CD4-positive, alpha-beta T cell (primary cell): ENCODE data around the gene R3HCC1L. TPM values are rescaled to one million over a fixed set of nuclear protein-coding genes. Genes with fewer than 3 reads are reported as not detected.

Experiments
- ATAC-seq: fragments of 200-7000 bp; cut with Tn5 transposase; one replicate; pipeline ENCODE4 v1.10.0; 2022; ENCODE audit warnings: mild to moderate bottlenecking; ENCODE audit not compliant: poor library complexity
- CTCF ChIA-PET: fragments of 350-600 bp; sonication (Branson Sonifier 250); formaldehyde crosslinking; loops from one replicate; lab custom pipeline; 2021; ENCODE audit warnings: antibody characterized with exemption, inconsistent platforms; lab: Charles Lee
- POLR2A ChIA-PET: fragments of 350-600 bp; sonication (Branson Sonifier 250); formaldehyde crosslinking; loops from one replicate; lab custom pipeline; 2021; ENCODE audit warnings: antibody characterized with exemption, inconsistent platforms; lab: Charles Lee
- DNase-seq, 14 experiments: peaks; one replicate each; pipeline ENCODE4 v3.0.0-alpha.2; 2013 to 2020; ENCODE audit warnings: mixed read lengths in 2 of 14
- H3K27ac ChIP-seq, 2 donors: one replicate each; pipeline versions ENCODE4 v1.5.1 to v1.7.0; 2013; ENCODE audit warnings: low read length in 2 of 2, low read depth in 1 of 2, mild to moderate bottlenecking in 1 of 2
- H3K27me3 ChIP-seq, 2 experiments: 1 replicate in 1 of 2; 2 replicates in 1 of 2; pipeline versions ENCODE4 v1.6.1 to v1.7.0; 2013; ENCODE audit warnings: low read length in 2 of 2, control low read depth in 1 of 2, mild to moderate bottlenecking in 1 of 2, moderate library complexity in 1 of 2; ENCODE audit not compliant: insufficient read depth in 2 of 2, control insufficient read depth in 1 of 2
- H3K36me3 ChIP-seq: one replicate; pipeline ENCODE4 v1.6.1; 2013; ENCODE audit warnings: low read length, control low read depth; ENCODE audit not compliant: insufficient read depth
- H3K4me1 ChIP-seq: one replicate; pipeline ENCODE4 v1.6.1; 2013; ENCODE audit warnings: low read length, control low read depth; ENCODE audit not compliant: insufficient read depth
- H3K4me3 ChIP-seq: one replicate; pipeline ENCODE4 v1.5.1; 2013; ENCODE audit warnings: mild to moderate bottlenecking, low read length, moderate library complexity
- H3K9me3 ChIP-seq, 2 experiments: 1 replicate in 1 of 2; 2 replicates in 1 of 2; pipeline versions ENCODE4 v1.6.1 to v1.7.0; 2013; ENCODE audit warnings: low read length in 2 of 2, mild to moderate bottlenecking in 2 of 2, control low read depth in 1 of 2, moderate library complexity in 1 of 2; ENCODE audit not compliant: control insufficient read depth in 1 of 2, insufficient read depth in 1 of 2
- H3K27ac Mint-ChIP-seq: one replicate; pipeline ENCODE4 v1.8.0; 2020; ENCODE audit warnings: mixed read lengths
- H3K27me3 Mint-ChIP-seq: one replicate; pipeline ENCODE4 v1.8.0; 2021; ENCODE audit warnings: mixed read lengths
- H3K36me3 Mint-ChIP-seq: one replicate; pipeline ENCODE4 v1.8.0; 2021; ENCODE audit warnings: low read depth, mixed read lengths
- H3K4me1 Mint-ChIP-seq: one replicate; pipeline ENCODE4 v1.8.0; 2021; ENCODE audit warnings: low read depth, mixed read lengths
- H3K4me3 Mint-ChIP-seq: one replicate; pipeline ENCODE4 v1.8.0; 2020; ENCODE audit warnings: mild to moderate bottlenecking, mixed read lengths
- H3K9me3 Mint-ChIP-seq: one replicate; pipeline ENCODE4 v1.8.0; 2020; ENCODE audit warnings: mixed read lengths
- CTCF ChIP-seq: fragments of 200-600 bp; IDR thresholded peaks from one replicate; pipeline ENCODE4 v1.8.0; 2022; ENCODE audit warnings: antibody characterized with exemption, mild to moderate bottlenecking
- intact Hi-C, 2 experiments: fragments of 100-400 bp; cut with DNase I in 1 of 2; cut with micrococcal nuclease in 1 of 2; formaldehyde crosslinking; loops; one replicate each; pipeline versions ENCODE4 v1.15.1 to v1.9.0; 2023 to 2025; cut with DNase I, micrococcal nuclease
- total RNA-seq, 174 experiments: library from RNA in 2 of 174; stranded (reverse) in 2 of 174; gene quantifications; one replicate each; pipeline ENCODE4 v1.2.3 and lab custom pipeline; 2021 to 2026

R3HCC1L gene
- total RNA-seq, 2 experiments from 2014 or later: 12.7 to 13.7 TPM

DNA sequence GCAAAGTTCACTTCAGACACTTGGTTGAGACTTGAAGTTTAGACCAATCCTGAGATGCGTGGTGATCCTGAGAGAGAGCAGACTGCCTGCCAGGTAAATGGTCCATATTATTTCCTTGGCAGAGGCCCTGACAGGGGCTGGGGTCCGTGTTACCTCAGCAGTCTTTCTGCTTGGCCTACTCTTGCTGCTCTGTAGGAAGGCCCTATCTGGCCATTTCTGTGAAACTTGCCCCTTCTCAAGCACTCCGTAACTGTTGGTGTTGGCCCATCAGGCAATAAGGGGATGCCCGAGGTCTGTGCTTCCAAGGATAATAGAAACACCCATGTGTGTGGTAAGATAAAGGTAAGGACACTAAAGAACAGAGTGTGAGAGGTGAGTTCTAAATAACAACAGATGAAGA lies 113.6 kb downstream of the R3HCC1L start:
- Histone ChIP-seq H3K9me3 (no peaks in the 10 kb centered on the region), H3K27me3 (no peaks in the 10 kb centered on the region), H3K36me3 (peaks cover 71% of the 10 kb centered on the region), H3K27ac (no peak overlapping the region), H3K4me3 (no peak overlapping the region), H3K4me1 (no peaks in the 10 kb centered on the region)
- POLR2A ChIA-PET: no interaction called here
- ATAC-seq: no peak
- intact Hi-C loops: no loop called here
- Mint-ChIP-seq H3K36me3 (peaks cover 80% of the 10 kb centered on the region), H3K4me3 (no peak overlapping the region), H3K27me3 (no peaks in the 10 kb centered on the region), H3K4me1 (no peaks in the 10 kb centered on the region), H3K27ac (no peak overlapping the region), H3K9me3 (no peaks in the 10 kb centered on the region)
- no peak for DNase-seq
- CTCF ChIA-PET: no interaction called here
- TF ChIP-seq CTCF: no peak

DNA sequence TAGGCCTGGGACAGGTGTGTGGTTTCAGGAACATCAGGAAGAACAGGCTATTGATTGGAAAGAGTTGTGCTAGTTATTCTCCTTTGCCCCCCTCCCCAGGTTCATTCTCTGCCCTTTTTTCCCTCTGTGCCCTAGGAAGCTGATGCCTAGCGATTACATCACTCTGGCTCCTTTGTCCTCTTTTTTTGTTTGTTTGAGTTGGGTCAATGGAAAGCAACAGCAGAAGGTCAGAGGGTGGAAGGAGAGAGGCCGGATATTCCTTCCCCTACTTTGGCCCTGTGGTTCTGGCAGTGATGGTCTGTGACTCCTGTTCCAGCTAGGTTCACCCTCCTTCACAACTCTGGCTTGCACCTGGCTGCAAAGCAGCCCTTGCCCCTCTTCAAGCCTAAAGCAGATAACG lies 114.7 kb downstream of the R3HCC1L start:
- peaks cover 60% of the 10 kb centered on the region for H3K36me3 ChIP-seq
- H3K36me3 Mint-ChIP-seq: peaks cover 69% of the 10 kb centered on the region

GRCh38 chr10:98251399-98251798 lies 116.9 kb downstream of the R3HCC1L start:
- CTCF ChIA-PET: no interaction called here
- no peak overlapping the region for H3K27ac Mint-ChIP-seq

More for the DNA sequence above, 114.7 kb downstream of the R3HCC1L start:
- Histone ChIP-seq H3K27me3 (no peaks in the 10 kb centered on the region), H3K27ac (no peak overlapping the region), H3K4me1 (no peaks in the 10 kb centered on the region), H3K4me3 (no peak overlapping the region), H3K9me3 (no peaks in the 10 kb centered on the region)
- Mint-ChIP-seq H3K27ac (no peak overlapping the region), H3K9me3 (no peaks in the 10 kb centered on the region), H3K4me3 (no peak overlapping the region), H3K4me1 (no peaks in the 10 kb centered on the region), H3K27me3 (no peaks in the 10 kb centered on the region)
- ATAC-seq (no peak), DNase-seq (no peak)
- CTCF ChIA-PET: no interaction called here
- POLR2A ChIA-PET: no interaction called here
- intact Hi-C loops: no loop called here
- TF ChIP-seq CTCF: no peak

More at GRCh38 chr10:98251399-98251798, 116.9 kb downstream of the R3HCC1L start:
- Histone ChIP-seq H3K27me3 (no peaks in the 10 kb centered on the region), H3K4me3 (no peak overlapping the region), H3K4me1 (no peaks in the 10 kb centered on the region), H3K36me3 (peaks cover 43% of the 10 kb centered on the region), H3K9me3 (no peaks in the 10 kb centered on the region), H3K27ac (no peak overlapping the region)
- no peaks in the 10 kb centered on the region for H3K4me1 Mint-ChIP-seq
- peaks cover 53% of the 10 kb centered on the region for H3K36me3 Mint-ChIP-seq
- H3K27me3 Mint-ChIP-seq: no peaks in the 10 kb centered on the region
- intact Hi-C loops: no loop called here
- TF ChIP-seq CTCF: no peak
- H3K4me3 Mint-ChIP-seq: no peak overlapping the region
- H3K9me3 Mint-ChIP-seq: no peaks in the 10 kb centered on the region
- POLR2A ChIA-PET: no interaction called here
- DNase-seq (no peak), ATAC-seq (no peak)
